Measurements from ENCODE around the gene CPT1C. TPM values are rescaled to one million over a fixed set of nuclear protein-coding genes. Genes with fewer than 3 reads are reported as not detected.

CPT1C gene
- total RNA-seq, result 0.35 and 0.51 TPM in 2 replicates

DNA sequence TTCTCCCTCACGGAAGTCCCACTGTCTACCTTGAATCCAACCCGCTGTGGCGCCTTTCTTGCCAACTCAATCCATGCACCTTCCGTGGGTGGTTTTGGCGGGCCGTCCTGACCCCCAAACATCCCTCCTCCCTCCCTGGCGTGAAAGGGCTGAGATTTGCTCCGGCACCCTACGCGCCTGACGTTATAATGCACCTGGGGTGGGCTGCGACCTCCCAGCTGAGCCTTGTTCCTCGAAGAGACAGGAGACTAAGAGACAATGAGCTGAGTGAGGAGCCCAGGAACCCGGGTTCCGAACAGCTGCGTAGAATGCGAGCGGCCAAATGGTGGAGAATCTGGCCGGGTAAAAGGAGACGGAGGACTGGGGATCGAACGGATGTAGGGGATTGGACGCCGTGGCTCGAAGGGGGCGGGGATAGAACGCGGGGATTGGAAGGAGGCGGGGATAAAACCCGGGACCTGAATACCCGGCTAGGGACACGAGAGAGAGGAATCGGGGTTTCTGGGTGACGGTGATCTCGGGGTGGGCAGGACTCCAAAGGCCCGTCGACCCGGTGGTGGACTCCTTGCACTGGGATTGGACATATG, at the start of gene CPT1C:
Gene CPT1C, plus strand, starts transcription at position 461 of the 587 bp plus-strand sequence. CDS start 1,137 bp downstream, outside the sequence.
- peak within 1 kb of the TSS; percentile 33 for H3K27ac Mint-ChIP-seq
- H3K36me3 Mint-ChIP-seq (ENCODE audit: low read depth), result peaks cover 27% of the 10 kb centered on the region
- peaks cover 22% of the 10 kb centered on the region for H3K27me3 Mint-ChIP-seq
- intact Hi-C loops (cut with micrococcal nuclease), result no loop called here
- H3K4me1 Mint-ChIP-seq, result peaks cover 25% of the 10 kb centered on the region
- TF ChIP-seq, protein P1, sequence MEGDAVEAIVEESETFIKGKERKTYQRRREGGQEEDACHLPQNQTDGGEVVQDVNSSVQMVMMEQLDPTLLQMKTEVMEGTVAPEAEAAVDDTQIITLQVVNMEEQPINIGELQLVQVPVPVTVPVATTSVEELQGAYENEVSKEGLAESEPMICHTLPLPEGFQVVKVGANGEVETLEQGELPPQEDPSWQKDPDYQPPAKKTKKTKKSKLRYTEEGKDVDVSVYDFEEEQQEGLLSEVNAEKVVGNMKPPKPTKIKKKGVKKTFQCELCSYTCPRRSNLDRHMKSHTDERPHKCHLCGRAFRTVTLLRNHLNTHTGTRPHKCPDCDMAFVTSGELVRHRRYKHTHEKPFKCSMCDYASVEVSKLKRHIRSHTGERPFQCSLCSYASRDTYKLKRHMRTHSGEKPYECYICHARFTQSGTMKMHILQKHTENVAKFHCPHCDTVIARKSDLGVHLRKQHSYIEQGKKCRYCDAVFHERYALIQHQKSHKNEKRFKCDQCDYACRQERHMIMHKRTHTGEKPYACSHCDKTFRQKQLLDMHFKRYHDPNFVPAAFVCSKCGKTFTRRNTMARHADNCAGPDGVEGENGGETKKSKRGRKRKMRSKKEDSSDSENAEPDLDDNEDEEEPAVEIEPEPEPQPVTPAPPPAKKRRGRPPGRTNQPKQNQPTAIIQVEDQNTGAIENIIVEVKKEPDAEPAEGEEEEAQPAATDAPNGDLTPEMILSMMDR (IDR thresholded peaks at IDR 0.05), result no peak
- peak within 1 kb of the TSS; percentile 87 for H3K4me3 Mint-ChIP-seq
- no peaks in the 10 kb centered on the region for H3K9me3 Mint-ChIP-seq
- ChIA-PET CTCF (no interaction called here), POLR2A (interaction anchor here (1.0 kb wide), 1 partner anchor 76 kb away, joined by 4 read pairs; the partner anchor contains the start of gene AP2A1)
- DNase-seq (no peak), ATAC-seq (ENCODE audit: low read depth) (peak; percentile 51)

DNA sequence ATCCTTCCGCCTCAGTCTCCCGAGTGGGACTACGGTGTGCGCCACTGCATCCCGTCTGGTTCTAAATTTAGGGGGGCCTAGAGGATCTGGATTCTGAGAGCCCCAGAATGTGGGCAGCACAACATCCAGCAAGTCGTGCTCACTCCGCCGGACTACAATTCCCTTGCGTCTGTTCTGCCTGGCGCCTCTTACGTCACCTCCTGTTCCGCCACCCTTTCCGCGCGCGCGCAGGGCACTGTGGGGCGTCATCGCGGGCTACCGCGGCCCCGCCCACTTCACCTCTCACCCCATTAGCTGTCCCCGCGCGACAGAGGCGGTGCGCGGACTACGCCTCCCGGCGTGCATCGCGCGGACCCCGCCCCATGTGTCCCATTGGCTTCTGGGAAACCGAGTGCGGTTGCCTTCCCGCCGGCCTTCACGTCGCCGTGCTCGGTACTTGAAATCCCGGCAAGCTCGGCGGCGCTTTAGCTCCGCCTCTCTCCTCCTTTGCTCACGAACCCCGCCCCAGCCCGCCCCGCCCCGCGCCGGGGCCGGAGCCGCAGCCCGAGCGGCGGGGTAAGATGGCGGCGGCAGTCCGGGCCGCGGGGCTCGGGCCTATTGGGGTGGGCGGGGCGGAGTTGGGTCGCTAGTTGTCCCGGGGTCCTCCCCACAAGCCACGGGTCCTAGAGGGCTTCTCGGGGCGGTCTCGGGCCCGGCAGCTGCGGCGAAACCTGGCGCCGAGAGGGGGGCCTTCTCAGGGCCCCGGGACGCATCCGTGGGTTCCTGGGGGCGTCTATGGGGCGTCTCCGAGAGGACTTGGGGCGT, 49.0 kb upstream of the CPT1C start, which contains the start of gene SCAF1:
Gene SCAF1, plus strand, starts transcription at position 522 of the 804 bp plus-strand sequence. CDS start 2,818 bp downstream, outside the sequence.
- TF ChIP-seq, protein P1 (IDR thresholded peaks at IDR 0.05), result no peak
- peak within 1 kb of the TSS; percentile 93 for H3K4me3 Mint-ChIP-seq
- POLR2A ChIA-PET, result interaction anchor here (0.5 to 4.0 kb wide), 24 partner anchors 14 to 1023 kb away, joined by 3 to 97 read pairs (median 4); partner anchors contain the start of genes AKT1S1, AP2A1, BCL2L12 and CD37
- peaks cover 28% of the 10 kb centered on the region for H3K36me3 Mint-ChIP-seq (ENCODE audit: low read depth)
- CTCF ChIA-PET, result interaction anchor here (0.8 to 2.3 kb wide), 4 partner anchors 35 to 95 kb away, joined by 3 to 8 read pairs (median 4); partner anchors contain the start of gene PRMT1
- no peaks in the 10 kb centered on the region for H3K9me3 Mint-ChIP-seq
- no peaks in the 10 kb centered on the region for H3K27me3 Mint-ChIP-seq
- peak; percentile 66 for ATAC-seq (ENCODE audit: low read depth)
- intact Hi-C loops (cut with micrococcal nuclease), result loop anchor here (1.0 to 5.0 kb wide), 7 partner anchors 23 to 1005 kb away; partner anchors contain the start of genes BCL2L12, DBP, IRF3 and MED25
- DNase-seq, result peak; percentile 99
- peak within 1 kb of the TSS; percentile 96 for H3K27ac Mint-ChIP-seq
- H3K4me1 Mint-ChIP-seq, result peaks cover 60% of the 10 kb centered on the region

DNA sequence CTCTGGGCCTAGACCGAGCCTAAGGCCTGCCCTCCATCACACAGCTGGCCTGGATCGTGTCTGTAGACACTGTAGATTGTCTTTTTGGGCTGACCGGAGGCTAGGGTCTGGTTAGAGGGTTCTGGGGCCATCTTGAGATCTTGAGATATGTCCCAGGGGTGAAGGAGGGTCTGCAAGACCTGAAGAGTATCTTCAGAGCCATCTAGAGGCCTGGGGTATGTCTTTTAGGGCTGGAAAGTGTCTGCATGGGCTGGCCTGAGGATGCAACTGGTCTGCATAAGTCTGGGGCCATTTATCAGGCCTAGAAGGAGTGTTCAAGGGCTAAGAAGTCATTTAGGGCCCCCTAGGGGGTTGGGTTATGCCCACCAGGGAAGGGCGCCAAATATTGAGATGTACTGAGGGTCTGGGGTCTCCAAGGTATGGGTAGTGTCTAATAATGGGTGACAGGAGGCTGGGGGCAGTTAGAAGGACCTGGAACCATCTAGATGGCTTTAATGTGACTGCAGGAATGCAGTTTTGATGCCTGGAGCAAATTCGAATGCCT, 48.4 kb upstream of the CPT1C start:
- peaks cover 35% of the 10 kb centered on the region for H3K36me3 Mint-ChIP-seq (ENCODE audit: low read depth)
- H3K9me3 Mint-ChIP-seq, result no peaks in the 10 kb centered on the region
- intact Hi-C loops (cut with micrococcal nuclease), result loop anchor here (1.0 to 5.0 kb wide), 3 partner anchors 23 to 1005 kb away; partner anchors contain the start of genes BCL2L12, DBP and IRF3
- peak overlapping the region; percentile 88 for H3K27ac Mint-ChIP-seq
- TF ChIP-seq, protein P1 (IDR thresholded peaks at IDR 0.05), result no peak
- CTCF ChIA-PET, result interaction anchor here (0.8 to 1.2 kb wide), 2 partner anchors 36 to 96 kb away, joined by 3 read pairs; no protein-coding TSS in a partner anchor
- no peak for DNase-seq
- H3K27me3 Mint-ChIP-seq, result no peaks in the 10 kb centered on the region
- H3K4me1 Mint-ChIP-seq, result peaks cover 60% of the 10 kb centered on the region
- POLR2A ChIA-PET, result interaction anchor here (0.5 to 4.0 kb wide), 19 partner anchors 14 to 287 kb away, joined by 3 to 97 read pairs (median 5); partner anchors contain the start of genes AP2A1, BCL2L12, FUZ and IRF3
- ATAC-seq (ENCODE audit: low read depth), result no peak
- peak overlapping the region; percentile 93 for H3K4me3 Mint-ChIP-seq

DNA sequence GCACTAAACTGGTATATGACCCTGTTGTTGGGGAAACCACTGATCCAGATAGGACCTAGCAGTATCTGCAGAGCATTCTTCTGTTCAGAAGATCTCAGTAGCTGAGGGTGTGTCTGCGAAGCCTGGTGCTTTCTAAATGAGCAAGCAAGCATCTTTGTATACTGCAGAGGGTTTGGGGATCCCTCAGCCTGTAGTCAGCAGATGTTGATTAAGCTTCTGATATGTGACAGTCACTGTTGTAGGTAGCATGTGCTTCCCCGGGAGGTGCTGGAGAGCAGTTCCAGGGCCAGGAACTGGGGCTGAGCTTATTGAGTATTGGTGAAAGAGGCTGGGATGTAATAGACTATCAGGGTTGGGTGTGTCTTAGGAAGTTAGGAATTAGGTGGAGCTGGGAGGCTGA, 47.5 kb upstream of the CPT1C start:
- Mint-ChIP-seq H3K4me3 (peak overlapping the region; percentile 93), H3K9me3 (no peaks in the 10 kb centered on the region), H3K4me1 (peaks cover 53% of the 10 kb centered on the region), H3K27me3 (no peaks in the 10 kb centered on the region), H3K36me3 (ENCODE audit: low read depth) (peaks cover 40% of the 10 kb centered on the region), H3K27ac (no peak overlapping the region)
- TF ChIP-seq, protein P1 (IDR thresholded peaks at IDR 0.05), result no peak
- ChIA-PET POLR2A (interaction anchor here (0.5 to 4.0 kb wide), 9 partner anchors 13 to 506 kb away, joined by 3 to 97 read pairs (median 4); partner anchors contain the start of genes BCL2L12, IRF3, NOSIP and NUP62), CTCF (no interaction called here)
- DNase-seq, result no peak
- no peak for ATAC-seq (ENCODE audit: low read depth)
- intact Hi-C loops (cut with micrococcal nuclease), result loop anchor here (5.0 kb wide), 2 partner anchors 931 to 1006 kb away; partner anchors contain the start of gene DBP

Data from activated B cell treated with CpG ODN at 0.5 μM for 24 hours (primary cell).